A172 (cell line): Measurements from ENCODE around the gene ZNF273. TPM values are rescaled to one million over a fixed set of nuclear protein-coding genes. Genes with fewer than 3 reads are reported as not detected.

Experiments used
- DNase-seq: peaks from one replicate; pipeline ENCODE4 v3.0.0-alpha.2; 2015; ENCODE audit warnings: low spot score
- total RNA-seq: library from RNA; depleted of rRNA; stranded (reverse); fragments of >200 nt; shearing (Covaris generic); gene quantifications from 2 replicates; pipeline ENCODE4 v1.2.3, GENCODE V29; 2014

Gene ZNF273
- total RNA-seq, 1 experiment from 2014 or later: 17.1 TPM

DNA sequence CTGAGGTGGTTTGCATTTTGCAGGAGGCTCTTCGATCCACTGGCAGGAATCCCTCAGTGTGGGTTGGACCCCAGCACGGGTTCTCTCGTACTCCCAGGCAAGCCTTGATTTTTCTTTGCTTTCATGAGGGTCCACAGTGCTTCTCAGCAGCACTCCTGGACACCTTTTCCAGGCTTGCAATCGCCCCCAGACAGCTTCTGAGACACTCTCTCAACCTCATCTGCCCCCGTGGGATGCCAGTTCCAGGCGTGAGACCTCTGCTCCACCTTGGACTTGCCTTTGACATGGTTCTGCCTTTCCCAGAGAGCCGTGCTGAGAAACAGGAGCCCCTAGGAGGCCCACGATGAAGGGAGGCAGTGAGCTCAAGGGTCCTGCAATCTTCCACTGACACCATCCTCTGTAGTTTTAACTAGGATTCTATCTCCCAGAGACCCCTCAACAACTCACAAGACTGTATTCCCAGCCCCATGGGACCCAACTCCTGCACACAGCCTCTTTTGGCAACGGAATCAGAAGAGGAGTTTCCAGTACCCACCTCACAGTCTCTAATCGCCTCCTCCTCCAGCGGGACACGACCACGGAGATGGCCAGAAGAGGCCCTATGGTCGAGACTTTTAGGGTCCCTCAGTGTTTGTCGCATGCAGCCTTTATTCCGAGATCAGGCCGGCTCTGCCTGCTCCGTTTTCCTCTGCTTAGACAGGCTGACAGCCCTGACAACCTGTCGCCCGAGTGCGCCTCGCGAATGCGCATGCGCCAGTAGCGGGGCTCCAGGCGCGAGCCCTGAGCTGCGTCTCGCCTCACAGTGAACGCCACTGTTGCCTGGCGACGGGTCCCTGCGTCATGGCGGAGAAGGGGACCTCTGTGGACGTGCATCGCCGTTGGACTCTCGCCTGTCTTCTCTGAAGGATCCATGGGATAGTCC lies 26.0 kb upstream of the ZNF273 start:
- DNase-seq: no peak

DNA sequence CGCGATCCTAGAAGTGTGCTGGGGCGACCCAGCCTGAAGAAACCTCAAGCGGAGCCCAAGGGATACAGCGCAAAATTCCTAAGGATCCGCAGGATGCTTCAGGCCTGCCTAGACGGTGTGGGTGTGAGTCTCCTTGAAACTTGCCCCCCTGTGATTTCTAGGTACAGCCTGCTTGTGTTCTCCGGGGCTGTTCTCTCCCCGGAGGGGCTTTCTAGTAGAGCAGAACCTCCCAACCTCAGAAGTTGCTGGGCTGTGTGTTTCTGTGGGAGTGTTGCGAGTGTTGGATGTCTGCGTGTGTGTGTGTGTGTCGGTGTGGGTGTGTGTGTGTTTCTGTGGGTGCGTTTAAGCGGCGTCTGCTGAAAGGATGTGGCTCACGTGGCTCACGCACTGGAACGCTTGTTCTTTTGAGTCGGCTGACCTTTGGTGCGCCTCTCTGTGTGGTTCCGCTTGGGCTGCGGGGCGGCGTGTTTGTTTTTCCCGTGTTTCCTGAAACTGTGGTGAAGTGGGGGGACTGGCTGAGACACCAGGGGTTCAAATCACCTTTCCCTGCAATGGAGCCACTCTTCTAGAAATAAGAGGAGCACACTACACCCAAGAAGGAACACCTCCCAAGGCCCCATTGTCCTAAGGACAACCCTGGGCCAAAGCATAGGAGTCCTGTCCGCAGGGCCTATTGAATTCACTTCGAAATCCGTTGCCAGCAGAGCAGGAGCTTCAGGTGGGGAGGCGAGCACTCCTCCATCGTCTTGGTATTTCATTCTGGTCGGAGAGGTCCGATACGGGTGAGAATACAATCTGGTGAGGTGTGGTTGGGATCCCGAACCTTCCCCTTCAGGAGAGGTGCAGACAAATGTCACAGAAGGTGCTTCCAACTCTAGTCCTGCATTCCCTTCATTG lies 25.1 kb upstream of the ZNF273 start:
- DNase-seq: no peak

DNA sequence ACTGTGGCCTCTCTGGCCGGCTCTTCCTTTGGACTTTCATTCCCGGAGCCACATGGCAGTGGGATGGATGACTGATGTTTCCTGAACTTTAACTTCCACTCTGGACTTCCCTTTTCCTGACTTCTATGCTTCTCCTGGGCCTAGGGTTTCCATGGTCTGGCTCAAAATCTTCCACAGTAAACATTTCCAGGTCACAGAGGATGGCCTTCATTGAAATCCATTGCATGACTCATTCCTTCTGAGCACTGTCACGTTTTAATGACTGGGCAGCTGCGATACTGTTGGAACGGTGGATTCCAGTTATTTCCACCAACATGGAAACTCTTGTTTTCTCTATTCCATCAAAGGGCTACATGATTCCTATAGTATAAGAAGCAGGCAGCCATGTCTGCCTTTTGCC lies 24.4 kb upstream of the ZNF273 start:
- peak; percentile 52 for DNase-seq

DNA sequence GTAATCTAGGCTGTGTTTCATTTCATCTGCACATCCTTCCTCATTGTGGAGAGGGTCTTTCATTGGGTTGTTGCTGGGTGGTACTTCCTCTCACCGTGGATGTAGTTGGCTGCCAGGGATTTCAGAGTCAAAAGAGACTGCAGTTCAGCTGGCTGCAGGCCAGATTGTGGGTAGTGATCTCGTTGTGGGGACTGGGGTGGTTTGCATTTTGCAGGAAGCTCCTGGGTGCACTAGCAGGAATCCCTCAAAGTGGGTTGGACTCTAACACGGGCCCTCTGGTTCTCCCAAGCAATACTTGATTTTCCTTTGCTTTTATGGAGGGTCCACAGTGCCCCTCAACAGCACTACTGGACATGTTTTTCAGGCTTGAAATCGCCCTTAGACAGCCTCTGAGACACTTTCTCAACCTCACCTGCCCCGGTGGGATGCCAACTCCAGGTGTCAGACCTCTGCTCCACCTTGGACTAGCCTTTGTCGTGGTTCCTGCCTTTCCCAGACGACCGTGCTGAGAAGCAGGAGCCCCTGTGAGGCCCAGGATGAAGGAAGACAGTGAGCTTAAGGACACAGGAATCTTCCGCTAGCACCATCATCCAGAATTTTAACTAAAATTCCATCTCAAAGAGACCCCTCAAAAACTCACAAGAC lies 23.9 kb upstream of the ZNF273 start:
- no peak for DNase-seq

DNA sequence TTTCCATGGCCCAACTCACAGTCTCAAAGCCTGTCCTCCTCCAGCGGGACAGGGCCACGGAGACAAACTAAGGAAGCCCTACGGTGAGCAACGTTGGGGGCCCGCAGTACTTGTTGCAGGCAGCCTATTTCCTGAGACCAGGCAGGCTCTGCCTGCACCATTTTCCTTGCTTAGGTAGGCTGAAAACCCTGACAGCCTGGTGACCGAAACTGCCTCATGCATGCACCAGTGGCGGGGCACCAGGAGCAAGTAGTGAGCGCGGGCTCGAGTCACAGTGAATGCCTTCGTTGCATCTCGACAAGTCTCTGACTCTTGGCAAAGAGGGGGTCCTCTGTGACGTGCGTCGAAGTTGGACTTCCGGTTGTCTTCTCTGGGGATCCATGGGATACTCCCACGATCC lies 23.3 kb upstream of the ZNF273 start:
- no peak for DNase-seq

DNA sequence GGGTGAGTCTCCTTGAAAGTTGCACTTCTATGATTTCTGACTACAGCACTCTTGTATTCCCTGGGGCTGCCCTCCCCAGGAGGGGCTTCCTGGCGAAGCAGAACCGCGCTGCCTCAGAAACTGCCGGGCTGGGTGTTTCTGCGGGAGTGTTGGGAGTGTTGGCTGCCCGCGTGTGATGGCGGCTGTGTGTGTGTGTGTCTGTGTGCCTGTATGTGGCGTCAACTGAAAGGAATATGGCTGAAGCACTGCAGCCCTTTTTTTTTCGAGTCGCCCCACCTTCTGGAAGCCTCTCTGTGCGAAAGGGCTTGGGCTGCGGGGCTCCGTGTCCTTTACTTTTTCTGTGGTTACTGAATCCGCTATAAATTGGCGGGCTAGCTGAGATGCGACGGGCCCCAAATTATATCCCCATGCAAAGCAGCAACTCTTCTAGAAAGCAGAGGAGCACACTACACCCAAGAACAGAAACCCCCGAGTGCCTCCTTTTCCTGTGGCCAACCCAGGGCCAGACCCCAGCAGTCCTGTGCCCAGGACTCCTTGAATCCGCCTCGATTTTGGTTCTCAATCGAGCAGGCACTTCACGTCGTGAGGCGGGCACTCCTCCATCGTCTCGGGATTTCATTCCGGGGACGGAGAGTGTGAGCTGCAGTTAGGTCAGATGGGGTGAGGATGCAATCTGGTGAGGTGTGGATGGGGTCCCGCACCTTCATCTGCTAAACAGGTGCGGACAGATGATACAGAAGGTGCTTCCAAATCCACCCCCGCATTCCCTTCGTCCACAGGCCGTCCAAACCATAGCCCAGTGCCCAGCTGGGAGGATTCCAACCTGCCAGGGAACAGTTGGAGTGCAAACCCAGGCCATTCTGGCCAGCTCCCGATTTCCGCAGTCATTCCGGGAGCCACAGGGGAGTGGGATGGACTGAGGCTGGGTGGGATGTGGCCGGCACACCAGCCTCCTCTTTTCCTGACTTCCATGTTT lies 22.5 kb upstream of the ZNF273 start:
- no peak for DNase-seq

DNA sequence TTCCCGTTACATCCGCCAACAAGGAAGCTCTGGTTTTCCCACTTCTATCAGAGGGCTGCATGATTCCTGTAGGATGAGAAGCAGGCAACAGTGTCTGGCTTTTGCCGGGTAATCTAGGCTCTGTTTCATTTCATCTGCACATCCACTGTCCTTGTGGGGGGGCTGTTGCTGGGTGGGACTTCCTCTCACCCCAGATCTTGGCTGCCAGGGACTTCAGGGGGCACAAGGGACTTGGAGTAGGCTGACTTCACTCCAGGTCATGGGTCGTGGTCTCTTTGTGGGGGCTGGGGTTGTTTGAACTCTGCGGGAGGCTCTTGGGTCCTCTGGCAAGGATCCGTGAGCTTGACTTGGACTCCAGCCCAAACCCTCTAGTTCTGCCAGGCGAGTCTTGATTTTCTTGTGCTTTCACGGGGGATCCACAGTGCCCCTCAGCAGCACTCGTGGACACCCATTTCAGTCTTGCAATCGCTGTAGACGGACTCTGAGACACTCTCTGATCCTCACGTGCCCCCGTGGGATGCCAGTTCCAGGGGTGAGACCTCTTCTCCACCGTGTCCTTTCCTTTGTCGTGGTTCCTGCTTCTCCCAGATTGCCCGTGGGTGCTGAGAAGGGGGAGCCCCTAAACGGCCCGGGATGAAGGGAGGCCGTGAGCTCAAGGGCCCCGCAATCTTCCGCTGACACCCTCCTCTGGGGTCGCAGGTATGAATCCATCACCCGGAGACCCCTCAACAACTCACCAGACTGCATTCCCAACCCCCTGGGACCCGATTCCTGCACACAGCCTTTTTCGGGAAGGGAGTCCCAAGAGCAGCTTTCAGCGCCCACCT lies 21.4 kb upstream of the ZNF273 start:
- DNase-seq: no peak

DNA sequence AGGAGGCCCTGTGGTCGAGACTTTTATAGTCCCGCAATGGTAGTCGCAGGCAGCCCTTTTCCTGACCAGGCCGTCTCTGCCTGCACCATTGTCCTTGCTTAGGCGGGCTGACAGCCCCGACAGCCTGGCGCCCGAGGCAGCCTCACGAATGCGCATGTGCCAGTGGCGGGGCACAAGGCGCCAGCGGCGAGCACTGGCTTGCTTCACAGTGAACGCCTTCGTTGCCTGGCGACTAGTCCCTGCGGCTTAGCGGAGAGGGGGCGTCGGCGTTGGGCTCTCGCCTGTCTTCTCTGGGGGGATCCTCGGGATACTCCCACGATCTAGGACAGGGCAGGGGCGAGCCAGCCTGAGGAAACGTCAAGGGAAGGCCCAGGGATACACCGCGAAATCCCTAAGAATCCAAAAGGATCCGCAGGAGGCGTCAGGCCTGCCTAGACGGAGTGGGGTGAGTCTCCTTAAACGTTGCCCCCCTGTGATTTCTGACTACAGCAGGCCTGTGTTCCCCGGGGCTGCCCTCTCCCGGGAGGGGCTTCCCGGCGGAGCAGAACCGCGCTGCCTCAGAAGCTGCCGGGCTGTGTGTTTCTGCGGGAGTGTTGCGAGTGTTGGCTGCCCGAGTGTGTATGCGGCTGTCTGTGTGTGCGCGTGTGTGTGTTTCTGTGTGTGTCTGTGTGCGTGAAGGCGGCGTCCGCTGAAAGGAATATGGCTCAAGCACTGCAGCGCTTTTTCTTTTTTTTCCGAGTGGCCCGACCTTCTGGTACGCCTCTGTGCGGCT lies 20.5 kb upstream of the ZNF273 start:
- no peak for DNase-seq

DNA sequence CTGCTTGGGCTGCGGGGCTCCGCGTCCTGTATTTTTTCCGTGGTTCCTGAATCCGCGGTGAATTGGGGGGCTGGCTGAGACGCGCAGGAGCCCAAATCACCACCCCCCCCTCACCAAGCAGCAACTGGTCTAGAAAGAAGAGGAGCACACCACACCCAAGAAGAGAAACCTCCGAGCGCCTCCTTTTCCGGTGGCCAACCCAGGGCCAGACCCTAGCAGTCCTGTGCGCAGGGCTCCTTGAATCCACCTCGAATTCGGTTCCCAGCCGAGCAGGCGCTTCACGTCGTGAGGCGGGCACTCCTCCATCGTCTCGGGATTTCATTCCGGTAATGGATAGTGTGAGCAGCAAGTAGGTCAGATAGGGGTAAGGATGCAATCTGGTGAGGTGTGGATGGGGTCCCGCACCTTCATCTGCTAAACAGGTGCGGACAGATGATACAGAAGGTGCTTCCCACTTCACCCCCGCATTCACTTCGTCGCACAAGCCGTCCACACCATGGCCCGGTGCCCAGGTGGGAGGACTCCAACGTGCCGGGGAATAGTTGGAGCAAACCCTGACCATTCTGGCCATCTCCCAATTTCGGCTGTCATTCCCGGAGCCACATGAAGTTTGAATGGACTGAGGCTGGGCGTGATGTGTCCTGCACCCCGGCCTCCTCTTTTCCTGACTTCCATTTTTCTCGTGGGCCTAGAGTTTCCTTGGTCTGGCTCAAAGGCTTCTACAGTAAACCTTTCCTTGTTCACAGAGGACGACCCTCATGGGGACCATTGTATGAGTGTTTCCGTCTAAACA lies 19.8 kb upstream of the ZNF273 start:
- DNase-seq: no peak

DNA sequence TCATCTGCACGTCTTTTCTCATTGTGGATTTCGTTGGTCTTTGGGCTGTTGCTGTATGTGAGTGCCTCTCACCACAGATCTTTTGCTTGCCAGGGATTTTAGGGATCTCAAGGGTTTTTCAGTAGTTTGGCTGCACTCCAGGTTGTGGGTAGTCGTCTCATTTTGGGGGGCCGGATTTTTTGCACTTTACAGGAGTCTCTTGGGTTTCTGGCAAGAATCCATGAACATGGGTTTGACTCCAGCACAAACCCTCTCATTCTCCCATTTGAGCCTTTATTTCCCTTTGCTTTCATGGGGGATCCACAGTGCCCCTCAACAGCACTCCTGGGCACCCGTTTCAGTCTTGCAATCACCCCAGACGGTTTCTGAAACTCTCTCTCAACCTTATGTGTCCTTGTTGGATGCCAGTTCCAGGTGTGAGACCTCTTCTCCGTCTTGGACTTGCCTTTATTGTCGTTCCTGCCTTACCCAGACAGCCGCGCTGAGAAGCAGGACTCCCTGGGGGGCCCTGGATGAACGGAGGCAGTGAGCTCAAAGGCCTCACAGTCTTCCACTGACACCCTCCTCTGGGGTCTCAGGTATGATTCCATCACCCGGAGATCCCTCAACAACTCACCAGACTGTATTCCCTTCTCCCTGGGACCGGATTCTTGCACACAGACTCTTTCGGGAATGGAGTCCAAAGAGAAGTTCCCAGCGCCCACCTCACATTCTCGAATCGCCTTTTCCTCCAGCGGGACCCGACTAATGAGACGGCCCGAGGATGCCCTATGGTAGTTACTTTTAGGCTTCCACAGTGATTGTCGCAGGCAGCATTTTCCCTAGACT lies 18.8 kb upstream of the ZNF273 start:
- no peak for DNase-seq

DNA sequence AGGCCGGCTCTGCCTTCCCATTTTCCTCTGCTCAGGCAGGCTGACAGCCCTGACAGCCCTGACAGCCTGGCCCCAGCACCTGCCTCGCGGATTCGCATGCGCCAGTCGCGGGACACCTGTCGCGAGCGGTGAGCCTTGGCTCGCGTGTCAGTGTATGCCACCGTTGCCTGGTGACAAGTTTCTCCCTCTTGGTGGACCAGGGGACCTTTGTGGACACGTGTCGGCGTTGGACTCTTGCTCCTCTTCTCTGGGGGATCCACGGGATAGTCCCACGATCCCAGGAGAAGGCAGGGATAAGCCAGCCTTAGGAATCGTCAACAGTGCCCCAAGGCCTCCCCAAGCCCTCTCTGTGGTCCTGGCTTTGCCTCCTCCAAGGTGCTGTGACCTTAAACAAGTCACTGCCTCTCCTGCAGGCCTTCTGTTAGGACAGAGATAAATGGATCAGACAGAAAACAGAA lies 18.1 kb upstream of the ZNF273 start:
- DNase-seq: no peak

DNA sequence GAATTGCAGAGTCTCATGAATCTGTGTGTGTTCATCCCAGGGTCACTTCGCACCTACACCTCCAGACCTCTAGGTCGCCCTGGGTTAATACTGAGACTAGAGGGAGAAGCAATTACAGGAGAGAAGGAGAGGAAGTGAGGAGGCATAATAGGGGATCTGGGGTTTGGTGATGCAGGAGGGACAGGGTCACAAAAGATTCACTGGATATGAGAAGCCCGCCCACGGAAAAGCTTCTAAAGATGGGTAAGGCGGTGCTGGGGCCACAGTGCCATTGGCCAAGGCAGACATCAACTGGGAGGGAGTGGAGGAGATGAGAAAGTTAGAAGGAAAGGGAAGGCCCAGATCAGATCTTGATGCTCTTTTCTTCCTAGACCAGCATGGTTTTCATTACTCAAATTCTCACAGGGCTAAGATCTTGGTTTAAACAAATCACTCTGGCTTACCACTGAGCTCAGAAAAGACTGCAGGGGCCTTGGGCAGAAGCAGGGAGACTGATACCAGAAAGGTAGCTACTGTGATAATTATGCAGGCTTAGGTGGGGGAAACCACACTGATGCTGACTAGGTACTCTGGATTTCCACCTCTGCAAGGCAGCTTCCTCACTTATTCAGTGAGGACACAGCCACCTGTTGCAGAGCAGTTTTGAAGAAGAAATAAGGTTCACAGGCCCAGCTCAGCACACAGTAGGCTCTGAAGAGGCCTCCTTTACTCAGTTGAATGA lies 17.4 kb upstream of the ZNF273 start:
- DNase-seq: no peak

DNA sequence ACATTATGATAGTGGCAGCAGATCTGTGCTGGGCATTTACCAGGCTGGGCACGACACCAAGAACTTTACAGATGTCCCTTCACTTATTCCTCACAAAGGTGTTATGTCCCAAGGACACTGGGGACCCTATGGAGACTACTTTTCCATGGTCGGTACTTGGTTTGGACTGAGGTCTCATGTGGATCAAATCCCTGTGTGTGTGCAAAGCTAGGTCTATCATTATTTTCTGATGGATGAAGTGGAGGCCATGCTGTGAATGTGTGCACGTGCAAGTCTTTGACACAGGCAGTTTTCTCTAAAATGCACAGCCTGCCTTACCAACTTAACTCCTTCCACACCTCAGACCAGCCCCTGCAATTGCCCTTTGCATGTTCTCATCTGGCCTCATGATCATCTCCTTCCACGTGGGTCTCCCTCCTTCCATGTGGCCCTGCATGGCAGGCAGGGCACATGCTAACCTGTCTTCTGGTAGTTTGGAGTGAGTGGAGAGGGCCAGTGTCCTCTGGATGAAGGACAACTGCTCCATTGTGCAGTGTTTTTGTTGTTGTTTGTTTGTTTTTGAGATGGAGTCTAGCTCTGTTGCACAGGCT lies 16.0 kb upstream of the ZNF273 start:
- no peak for DNase-seq

DNA sequence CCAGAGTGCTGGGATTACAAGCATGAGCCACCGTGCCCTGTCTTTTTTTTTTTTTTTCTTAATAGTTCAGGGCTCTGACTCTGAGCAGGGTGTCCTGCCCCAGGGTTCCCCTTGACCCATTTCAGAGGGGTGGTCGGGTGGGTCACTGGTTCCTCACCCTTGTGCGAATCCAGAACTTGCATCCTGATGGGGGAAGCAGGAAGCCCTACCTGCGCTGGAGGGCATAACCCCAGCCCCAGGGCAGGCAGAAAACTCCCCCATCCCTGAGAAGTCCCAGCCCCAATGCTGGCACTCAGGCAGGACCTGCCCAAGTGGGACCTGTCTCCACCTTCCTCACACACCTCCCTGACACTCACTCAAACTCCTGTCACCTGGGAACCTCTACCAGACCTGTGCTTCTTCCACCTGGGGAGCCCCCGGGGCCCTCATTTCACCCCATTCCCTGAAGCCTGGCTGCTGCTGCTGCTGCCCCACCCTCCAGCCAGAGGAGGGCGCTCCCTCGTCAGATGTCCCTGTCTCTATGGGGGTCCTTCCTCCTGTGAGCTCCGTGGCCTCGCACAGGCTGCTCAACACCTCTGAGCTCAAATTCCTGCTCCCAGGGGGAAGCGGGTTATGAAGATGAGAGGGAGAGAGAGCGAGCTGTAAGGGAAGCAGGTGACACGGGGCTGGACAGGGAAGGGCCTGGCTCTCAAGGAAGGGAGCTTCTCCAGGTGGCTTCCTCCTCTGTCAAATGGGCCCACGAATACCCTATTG lies 15.1 kb upstream of the ZNF273 start:
- no peak for DNase-seq

DNA sequence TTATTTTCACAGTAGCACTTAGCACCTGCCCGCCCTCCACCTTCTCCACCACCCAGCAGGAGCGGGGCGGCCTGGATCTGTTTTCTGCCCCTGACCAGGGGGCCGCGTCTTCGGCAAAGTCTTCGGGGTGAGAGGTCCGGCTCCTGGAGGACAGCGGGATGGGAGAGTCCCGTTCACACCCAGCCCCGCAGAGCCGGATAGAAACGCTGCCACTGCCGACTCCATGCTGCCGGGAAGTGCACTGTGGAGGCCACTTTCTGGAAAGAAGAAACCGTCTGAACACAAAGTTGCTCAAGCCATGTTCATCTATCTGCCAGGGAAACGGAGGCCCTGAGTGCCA lies 14.5 kb upstream of the ZNF273 start:
- DNase-seq: no peak
